ENCODE results near the gene CSKMT. TPM values are rescaled to one million over a fixed set of nuclear protein-coding genes. Genes with fewer than 3 reads are reported as not detected.

The CSKMT gene
- total and polyA plus RNA-seq, 8 donors: 5.1 to 21.8 (median 6.5) TPM

DNA sequence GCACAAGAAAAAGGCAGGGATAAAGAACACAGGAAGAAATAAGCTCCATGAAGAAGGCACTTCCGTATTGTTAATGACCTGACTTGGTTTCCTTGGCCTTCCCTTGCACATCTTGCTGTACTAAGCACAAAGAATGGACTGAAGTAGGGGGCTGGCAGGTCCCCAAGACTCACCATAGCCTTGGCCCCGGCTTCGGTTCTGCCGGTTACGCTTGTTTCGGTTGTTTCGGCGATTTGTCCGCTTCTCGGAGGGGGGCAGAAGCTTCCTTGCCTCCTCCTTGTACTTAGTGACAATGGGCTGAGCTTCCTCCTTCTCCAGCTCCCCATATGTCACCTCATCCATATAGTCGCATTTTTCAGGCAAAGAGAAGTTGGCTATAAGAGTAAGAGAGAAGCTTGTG, 51.7 kb downstream of the CSKMT start:
- H3K4me3 ChIP-seq: no peak overlapping the region
- intact Hi-C loops (cut with DNase I): no loop called here
- H3K27ac ChIP-seq: no peak overlapping the region
- peaks cover 11 to 99% of the 10 kb centered on the region in 2 donors for H3K36me3 ChIP-seq
- H3K4me1 ChIP-seq: peaks cover 4 to 13% of the 10 kb centered on the region in 2 donors
- H3K9me3 ChIP-seq: no peaks in the 10 kb centered on the region
- TF ChIP-seq, protein P1, sequence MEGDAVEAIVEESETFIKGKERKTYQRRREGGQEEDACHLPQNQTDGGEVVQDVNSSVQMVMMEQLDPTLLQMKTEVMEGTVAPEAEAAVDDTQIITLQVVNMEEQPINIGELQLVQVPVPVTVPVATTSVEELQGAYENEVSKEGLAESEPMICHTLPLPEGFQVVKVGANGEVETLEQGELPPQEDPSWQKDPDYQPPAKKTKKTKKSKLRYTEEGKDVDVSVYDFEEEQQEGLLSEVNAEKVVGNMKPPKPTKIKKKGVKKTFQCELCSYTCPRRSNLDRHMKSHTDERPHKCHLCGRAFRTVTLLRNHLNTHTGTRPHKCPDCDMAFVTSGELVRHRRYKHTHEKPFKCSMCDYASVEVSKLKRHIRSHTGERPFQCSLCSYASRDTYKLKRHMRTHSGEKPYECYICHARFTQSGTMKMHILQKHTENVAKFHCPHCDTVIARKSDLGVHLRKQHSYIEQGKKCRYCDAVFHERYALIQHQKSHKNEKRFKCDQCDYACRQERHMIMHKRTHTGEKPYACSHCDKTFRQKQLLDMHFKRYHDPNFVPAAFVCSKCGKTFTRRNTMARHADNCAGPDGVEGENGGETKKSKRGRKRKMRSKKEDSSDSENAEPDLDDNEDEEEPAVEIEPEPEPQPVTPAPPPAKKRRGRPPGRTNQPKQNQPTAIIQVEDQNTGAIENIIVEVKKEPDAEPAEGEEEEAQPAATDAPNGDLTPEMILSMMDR (IDR thresholded peaks at IDR 0.05): no peak
- ATAC-seq (no peak), DNase-seq (no peak)
- H3K27me3 ChIP-seq: no peaks in the 10 kb centered on the region

Other genes with a start within 250 kb of the CSKMT start
- gene SCGB1A1, start 246.3 kb upstream of the CSKMT start, total RNA-seq: 100 to 1,000 TPM in 1 of 2 donors, 1 to 10 TPM in 1; 3.5 to 397 TPM
- 10 to 100 TPM in 5 of 6 donors, 1 to 10 TPM in 1; 5.9 to 49.7 (median 19.0) TPM for gene SCGB1A1, start 246.3 kb upstream of the CSKMT start, polyA plus RNA-seq (ENCODE audit: insufficient read length in 6 of 6)
- 100 to 1,000 TPM; 437 to 636 TPM for gene AHNAK, start 118.5 kb upstream of the CSKMT start, total RNA-seq
- 100 to 1,000 TPM; 176 to 256 (median 209) TPM for gene AHNAK, start 118.5 kb upstream of the CSKMT start, polyA plus RNA-seq (ENCODE audit: insufficient read length in 6 of 6)
- gene EEF1G, start 91.4 kb upstream of the CSKMT start, total RNA-seq: 1,000 to 10,000 TPM in 1 of 2 donors, 100 to 1,000 TPM in 1; 973 to 1,076 TPM
- gene EEF1G, start 91.4 kb upstream of the CSKMT start, polyA plus RNA-seq (ENCODE audit: insufficient read length in 6 of 6): 1,000 to 10,000 TPM; 2,175 to 2,492 (median 2,304) TPM
- 10 to 100 TPM; 12.6 to 19.8 TPM for gene TUT1, start 73.8 kb upstream of the CSKMT start, total RNA-seq
- gene TUT1, start 73.8 kb upstream of the CSKMT start, polyA plus RNA-seq (ENCODE audit: insufficient read length in 6 of 6): 10 to 100 TPM; 21.9 to 27.8 (median 23.4) TPM
- gene MTA2, start 63.4 kb upstream of the CSKMT start, total RNA-seq: 10 to 100 TPM; 67.1 to 86.0 TPM
- gene MTA2, start 63.4 kb upstream of the CSKMT start, polyA plus RNA-seq (ENCODE audit: insufficient read length in 6 of 6): 100 to 1,000 TPM in 2 of 6 donors, 10 to 100 TPM in 4; 90.1 to 110 (median 97.4) TPM
- gene EML3, start 52.5 kb upstream of the CSKMT start, total RNA-seq: 10 to 100 TPM; 61.5 to 82.5 TPM
- 10 to 100 TPM; 39.3 to 58.5 (median 53.5) TPM for gene EML3, start 52.5 kb upstream of the CSKMT start, polyA plus RNA-seq (ENCODE audit: insufficient read length in 6 of 6)
- gene ROM1, start 52.1 kb upstream of the CSKMT start, total RNA-seq: 1 to 10 TPM; 4.3 to 5.2 TPM
- 1 to 10 TPM; 3.4 to 6.5 (median 5.9) TPM for gene ROM1, start 52.1 kb upstream of the CSKMT start, polyA plus RNA-seq (ENCODE audit: insufficient read length in 6 of 6)
- gene B3GAT3, start 43.3 kb upstream of the CSKMT start, total RNA-seq: 10 to 100 TPM; 44.1 to 46.2 TPM
- gene B3GAT3, start 43.3 kb upstream of the CSKMT start, polyA plus RNA-seq (ENCODE audit: insufficient read length in 6 of 6): 10 to 100 TPM; 19.0 to 35.6 (median 25.0) TPM
- 100 to 1,000 TPM; 270 to 325 TPM for gene GANAB, start 18.7 kb upstream of the CSKMT start, total RNA-seq
- gene GANAB, start 18.7 kb upstream of the CSKMT start, polyA plus RNA-seq (ENCODE audit: insufficient read length in 6 of 6): 100 to 1,000 TPM; 287 to 341 (median 312) TPM
- 10 to 100 TPM; 24.2 to 27.1 TPM for gene INTS5, start 12.0 kb upstream of the CSKMT start, total RNA-seq
- gene INTS5, start 12.0 kb upstream of the CSKMT start, polyA plus RNA-seq (ENCODE audit: insufficient read length in 6 of 6): 10 to 100 TPM; 12.7 to 18.4 (median 17.5) TPM
- 10 to 100 TPM; 46.2 to 65.5 TPM for gene C11orf98, start 102 bp upstream of the CSKMT start, total RNA-seq
- 10 to 100 TPM; 42.6 to 64.7 (median 51.1) TPM for gene C11orf98, start 102 bp upstream of the CSKMT start, polyA plus RNA-seq (ENCODE audit: insufficient read length in 6 of 6)
- 1 to 10 TPM; 6.6 to 6.7 TPM for gene UQCC3, start 6.4 kb downstream of the CSKMT start, total RNA-seq
- 1 to 10 TPM; 6.2 to 9.0 (median 6.8) TPM for gene UQCC3, start 6.4 kb downstream of the CSKMT start, polyA plus RNA-seq (ENCODE audit: insufficient read length in 6 of 6)
- 1 to 10 TPM; 6.0 to 8.2 TPM for gene LBHD1, start 7.0 kb downstream of the CSKMT start, total RNA-seq
- gene LBHD1, start 7.0 kb downstream of the CSKMT start, polyA plus RNA-seq (ENCODE audit: insufficient read length in 6 of 6): 1 to 10 TPM; 4.4 to 9.9 (median 8.2) TPM
- 10 to 100 TPM; 67.5 to 74.4 TPM for gene UBXN1, start 13.8 kb downstream of the CSKMT start, total RNA-seq
- gene UBXN1, start 13.8 kb downstream of the CSKMT start, polyA plus RNA-seq (ENCODE audit: insufficient read length in 6 of 6): 100 to 1,000 TPM; 140 to 169 (median 157) TPM
- 1 to 10 TPM in 1 of 2 donors, under 1 TPM in 1; 0.32 to 2.0 TPM for gene LRRN4CL, start 24.2 kb downstream of the CSKMT start, total RNA-seq
- gene LRRN4CL, start 24.2 kb downstream of the CSKMT start, polyA plus RNA-seq (ENCODE audit: insufficient read length in 6 of 6): 1 to 10 TPM in 1 of 6 donors, under 1 TPM in 5; 0.32 to 1.2 (median 0.69) TPM
- 100 to 1,000 TPM in 1 of 2 donors, 10 to 100 TPM in 1; 77.8 to 109 TPM for gene BSCL2, start 42.1 kb downstream of the CSKMT start, total RNA-seq
- gene BSCL2, start 42.1 kb downstream of the CSKMT start, polyA plus RNA-seq (ENCODE audit: insufficient read length in 6 of 6): 10 to 100 TPM; 39.9 to 51.9 (median 46.3) TPM
- under 1 TPM in 1 of 2 donors, not detected in 1; 0.42 TPM for gene GNG3, start 42.4 kb downstream of the CSKMT start, total RNA-seq
- 1 to 10 TPM; 1.5 to 1.9 (median 1.6) TPM for gene GNG3, start 42.4 kb downstream of the CSKMT start, polyA plus RNA-seq (ENCODE audit: insufficient read length in 6 of 6)
- gene HNRNPUL2, start 62.1 kb downstream of the CSKMT start, total RNA-seq: 10 to 100 TPM; 31.8 to 43.2 TPM
- 10 to 100 TPM; 79.9 to 95.4 (median 91.2) TPM for gene HNRNPUL2, start 62.1 kb downstream of the CSKMT start, polyA plus RNA-seq (ENCODE audit: insufficient read length in 6 of 6)
- gene TTC9C, start 63.2 kb downstream of the CSKMT start, total RNA-seq: 10 to 100 TPM; 32.2 to 33.0 TPM
- gene TTC9C, start 63.2 kb downstream of the CSKMT start, polyA plus RNA-seq (ENCODE audit: insufficient read length in 6 of 6): 10 to 100 TPM; 36.9 to 43.4 (median 39.8) TPM
- gene ZBTB3, start 88.8 kb downstream of the CSKMT start, total RNA-seq: 10 to 100 TPM; 11.2 TPM
- gene ZBTB3, start 88.8 kb downstream of the CSKMT start, polyA plus RNA-seq (ENCODE audit: insufficient read length in 6 of 6): 1 to 10 TPM; 7.3 to 9.6 (median 8.3) TPM
- gene POLR2G, start 96.3 kb downstream of the CSKMT start, total RNA-seq: 10 to 100 TPM; 64.9 to 70.3 TPM
- 100 to 1,000 TPM; 135 to 159 (median 148) TPM for gene POLR2G, start 96.3 kb downstream of the CSKMT start, polyA plus RNA-seq (ENCODE audit: insufficient read length in 6 of 6)
- 10 to 100 TPM; 14.5 to 24.9 TPM for gene TAF6L, start 106.1 kb downstream of the CSKMT start, total RNA-seq
- 10 to 100 TPM; 26.6 to 35.2 (median 30.3) TPM for gene TAF6L, start 106.1 kb downstream of the CSKMT start, polyA plus RNA-seq (ENCODE audit: insufficient read length in 6 of 6)
- gene TMEM179B, start 122.1 kb downstream of the CSKMT start, total RNA-seq: 10 to 100 TPM; 52.7 to 58.7 TPM
- 10 to 100 TPM; 43.9 to 56.7 (median 49.8) TPM for gene TMEM179B, start 122.1 kb downstream of the CSKMT start, polyA plus RNA-seq (ENCODE audit: insufficient read length in 6 of 6)
- 10 to 100 TPM; 15.7 to 16.2 TPM for gene TMEM223, start 126.7 kb downstream of the CSKMT start, total RNA-seq
- gene TMEM223, start 126.7 kb downstream of the CSKMT start, polyA plus RNA-seq (ENCODE audit: insufficient read length in 6 of 6): 10 to 100 TPM; 19.6 to 26.4 (median 20.7) TPM
- gene NXF1, start 140.1 kb downstream of the CSKMT start, total RNA-seq: 10 to 100 TPM; 67.8 to 73.0 TPM
- 100 to 1,000 TPM; 118 to 157 (median 134) TPM for gene NXF1, start 140.1 kb downstream of the CSKMT start, polyA plus RNA-seq (ENCODE audit: insufficient read length in 6 of 6)
- gene STX5, start 166.7 kb downstream of the CSKMT start, total RNA-seq: 10 to 100 TPM; 38.9 to 40.5 TPM
- 10 to 100 TPM; 49.5 to 55.7 (median 51.2) TPM for gene STX5, start 166.7 kb downstream of the CSKMT start, polyA plus RNA-seq (ENCODE audit: insufficient read length in 6 of 6)
- not detected for gene TEX54, start 167.5 kb downstream of the CSKMT start, total RNA-seq
- under 1 TPM in 2 of 6 donors, not detected in 4; 0.36 to 0.69 TPM for gene TEX54, start 167.5 kb downstream of the CSKMT start, polyA plus RNA-seq (ENCODE audit: insufficient read length in 6 of 6)
- 10 to 100 TPM; 24.6 to 45.4 TPM for gene WDR74, start 174.3 kb downstream of the CSKMT start, total RNA-seq
- gene WDR74, start 174.3 kb downstream of the CSKMT start, polyA plus RNA-seq (ENCODE audit: insufficient read length in 6 of 6): 10 to 100 TPM; 36.1 to 54.0 (median 43.3) TPM
- 100 to 1,000 TPM; 131 to 228 TPM for gene SLC3A2, start 215.6 kb downstream of the CSKMT start, total RNA-seq
- 100 to 1,000 TPM; 161 to 223 (median 180) TPM for gene SLC3A2, start 215.6 kb downstream of the CSKMT start, polyA plus RNA-seq (ENCODE audit: insufficient read length in 6 of 6)